Astrocyte of the spinal cord (primary cell): ENCODE data around the gene SNTG2.

Experiments
- DNase-seq: peaks from one replicate; pipeline ENCODE4 v3.0.0; 2011; ENCODE audit warnings: low read depth, low spot score
- H3K4me3 ChIP-seq: 2 replicates; pipeline ENCODE4 v1.5.1; 2011; ENCODE audit warnings: low read depth, mild to moderate bottlenecking, low read length, moderate library complexity
- in situ Hi-C: cut with HindIII; loops from 2 replicates; pipeline ENCODE4 v1.10.0; 2017; ENCODE audit warnings: low sequenced_read_pairs
- TF ChIP-seq, protein P1 (sequence below): IDR thresholded peaks from 2 replicates; pipeline ENCODE4 v1.5.1; 2012; ENCODE audit warnings: low read depth, mild to moderate bottlenecking, low read length, inconsistent platforms

Gene SNTG2

GRCh38 chr2:1071650-1072049 lies 121.0 kb downstream of the SNTG2 start:
- in situ Hi-C loops = no loop called here
- TF ChIP-seq, protein P1, sequence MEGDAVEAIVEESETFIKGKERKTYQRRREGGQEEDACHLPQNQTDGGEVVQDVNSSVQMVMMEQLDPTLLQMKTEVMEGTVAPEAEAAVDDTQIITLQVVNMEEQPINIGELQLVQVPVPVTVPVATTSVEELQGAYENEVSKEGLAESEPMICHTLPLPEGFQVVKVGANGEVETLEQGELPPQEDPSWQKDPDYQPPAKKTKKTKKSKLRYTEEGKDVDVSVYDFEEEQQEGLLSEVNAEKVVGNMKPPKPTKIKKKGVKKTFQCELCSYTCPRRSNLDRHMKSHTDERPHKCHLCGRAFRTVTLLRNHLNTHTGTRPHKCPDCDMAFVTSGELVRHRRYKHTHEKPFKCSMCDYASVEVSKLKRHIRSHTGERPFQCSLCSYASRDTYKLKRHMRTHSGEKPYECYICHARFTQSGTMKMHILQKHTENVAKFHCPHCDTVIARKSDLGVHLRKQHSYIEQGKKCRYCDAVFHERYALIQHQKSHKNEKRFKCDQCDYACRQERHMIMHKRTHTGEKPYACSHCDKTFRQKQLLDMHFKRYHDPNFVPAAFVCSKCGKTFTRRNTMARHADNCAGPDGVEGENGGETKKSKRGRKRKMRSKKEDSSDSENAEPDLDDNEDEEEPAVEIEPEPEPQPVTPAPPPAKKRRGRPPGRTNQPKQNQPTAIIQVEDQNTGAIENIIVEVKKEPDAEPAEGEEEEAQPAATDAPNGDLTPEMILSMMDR = no peak
- DNase-seq = no peak
- H3K4me3 ChIP-seq = no peak overlapping the region

GRCh38 chr2:1072250-1072649 lies 121.6 kb downstream of the SNTG2 start:
- TF ChIP-seq, protein P1 = no peak
- no peak for DNase-seq
- no peak overlapping the region for H3K4me3 ChIP-seq
- in situ Hi-C loops = no loop called here

GRCh38 chr2:1077911-1078310 lies 127.3 kb downstream of the SNTG2 start:
- TF ChIP-seq, protein P1 = no peak
- in situ Hi-C loops = no loop called here
- no peak overlapping the region for H3K4me3 ChIP-seq
- DNase-seq = no peak

GRCh38 chr2:1078326-1078725 lies 127.7 kb downstream of the SNTG2 start:
- in situ Hi-C loops = no loop called here
- H3K4me3 ChIP-seq = no peak overlapping the region
- TF ChIP-seq, protein P1 = no peak
- no peak for DNase-seq

DNA sequence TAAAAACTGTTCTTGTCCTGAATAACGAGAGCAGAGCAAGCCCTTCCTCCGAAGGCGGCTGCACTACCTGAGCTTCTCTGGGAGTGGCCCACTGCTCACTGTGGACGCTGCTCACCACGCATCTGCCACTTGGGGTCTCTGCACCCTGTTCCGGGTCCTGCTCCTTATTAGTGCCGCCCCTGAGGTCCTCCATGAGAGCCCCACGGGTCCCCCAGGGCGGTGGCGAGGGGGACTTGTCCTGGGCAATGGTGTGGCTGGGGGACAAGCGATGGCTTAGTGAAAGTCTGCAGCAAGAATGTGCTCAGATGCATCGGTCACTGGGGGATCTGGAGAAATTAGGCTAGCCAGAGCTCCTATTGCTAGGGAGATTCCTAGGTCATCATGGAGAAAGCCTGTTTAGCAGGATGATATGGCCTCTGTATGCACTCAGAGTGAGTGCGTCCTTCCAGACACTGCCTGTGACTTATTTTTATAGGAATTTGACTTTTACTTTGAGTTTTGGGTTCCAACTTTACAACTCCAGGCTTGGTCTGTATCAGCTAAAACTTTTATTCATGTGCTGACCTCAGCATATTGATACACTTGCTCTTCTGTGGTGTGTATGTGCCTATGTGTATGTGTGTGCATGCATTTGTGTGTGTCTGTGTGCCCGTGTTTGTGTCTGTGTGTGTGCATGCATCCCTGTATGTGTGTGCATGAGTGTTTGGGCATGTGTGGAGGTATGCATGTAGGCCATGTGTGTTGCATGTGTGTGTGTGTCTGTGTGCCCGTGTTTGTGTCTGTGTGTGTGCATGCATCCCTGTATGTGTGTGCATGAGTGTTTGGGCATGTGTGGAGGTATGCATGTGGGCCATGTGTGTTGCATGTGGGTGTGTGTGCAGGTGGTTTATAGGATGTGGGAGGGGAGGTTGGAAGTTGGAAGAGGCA lies 129.5 kb downstream of the SNTG2 start:
- in situ Hi-C loops = no loop called here
- TF ChIP-seq, protein P1 = no peak
- no peak for DNase-seq
- no peak overlapping the region for H3K4me3 ChIP-seq

DNA sequence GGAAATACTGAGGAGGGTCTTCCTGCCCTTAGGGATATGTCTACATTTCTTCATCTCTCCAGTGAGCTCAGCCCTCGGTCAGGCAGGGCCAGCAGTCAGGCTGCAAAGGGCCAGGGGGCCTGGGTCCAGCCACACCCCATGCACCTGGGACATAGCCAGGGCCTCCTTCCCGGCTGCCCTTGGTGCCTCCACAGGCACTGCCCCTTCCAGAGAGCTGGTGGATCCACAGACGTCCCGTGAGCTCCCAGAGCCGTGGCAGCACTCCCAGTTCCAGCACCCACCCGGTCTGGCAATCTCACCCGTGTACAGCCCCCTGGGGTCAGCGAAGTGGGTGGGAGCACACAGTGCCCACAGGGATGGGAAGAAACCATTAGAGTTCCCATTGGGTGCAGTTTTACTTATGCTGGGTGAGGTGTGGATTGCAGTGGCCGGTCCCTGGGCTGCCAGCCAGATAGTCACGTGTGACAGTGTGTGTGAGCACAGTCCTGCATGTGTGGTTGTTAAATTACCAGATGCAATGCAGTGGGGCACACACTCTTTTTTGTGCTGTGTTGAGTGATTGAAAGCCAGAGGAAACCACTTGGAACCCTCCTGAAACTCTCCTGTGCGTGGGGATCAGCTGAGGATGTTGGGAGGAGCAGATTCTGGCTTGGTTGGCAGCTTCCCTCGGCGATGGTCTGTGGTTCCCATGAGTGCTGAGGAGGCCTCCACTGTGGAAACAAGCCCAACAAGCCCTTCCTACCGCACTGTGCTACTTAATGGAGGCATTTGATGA lies 131.0 kb downstream of the SNTG2 start:
- peak; percentile 11 for DNase-seq

More for the DNA sequence above, 131.0 kb downstream of the SNTG2 start:
- TF ChIP-seq, protein P1 = no peak
- H3K4me3 ChIP-seq = no peak overlapping the region
- in situ Hi-C loops = no loop called here
